ENCODE results near the gene ADAP1.

DNA sequence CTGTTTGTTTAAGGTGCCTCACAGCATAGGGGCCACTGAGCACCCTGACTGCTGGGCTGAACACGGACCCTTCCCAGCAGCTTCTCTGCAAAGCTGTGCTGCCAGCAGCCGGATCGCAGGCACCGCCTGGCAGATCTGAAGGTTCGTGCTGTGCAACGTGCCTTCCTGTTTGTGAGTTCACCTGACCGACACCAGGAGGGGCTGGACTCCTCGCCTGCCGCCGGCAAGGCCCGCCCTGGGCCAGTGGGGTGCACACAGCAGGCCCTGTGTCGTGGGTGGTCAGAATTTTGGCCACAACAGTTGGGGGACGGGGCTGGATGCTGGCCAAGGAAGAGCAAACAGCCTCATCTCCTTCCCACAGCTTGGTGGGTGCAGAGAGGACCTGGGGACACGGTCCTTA, 41.1 kb upstream of the ADAP1 start:
- TF ChIP-seq CTCF (IDR thresholded peaks at IDR 0.05) (no peak), POLR2A (IDR thresholded peaks at IDR 0.05) (no peak)

All from lower leg skin (tissue), 3 donors.